A172 (cell line): ENCODE data around the gene SLC44A1. TPM values are rescaled to one million over a fixed set of nuclear protein-coding genes. Genes with fewer than 3 reads are reported as not detected.
A peak's percentile ranks its signal among the peaks of the same experiment; 100 is the strongest.

Experiments used
- DNase-seq: peaks from one replicate; pipeline ENCODE4 v3.0.0-alpha.2; 2015; ENCODE audit warnings: low spot score
- total RNA-seq: library from RNA; depleted of rRNA; stranded (reverse); fragments of >200 nt; shearing (Covaris generic); gene quantifications from 2 replicates; pipeline ENCODE4 v1.2.3, GENCODE V29; 2014; rRNA removed

SLC44A1 gene
- total RNA-seq, 1 experiment from 2014 or later = 44.0 TPM

- no peak for DNase-seq
Observed at GRCh38 chr9:105473221-105473620, 228.8 kb downstream of the SLC44A1 start.

DNA sequence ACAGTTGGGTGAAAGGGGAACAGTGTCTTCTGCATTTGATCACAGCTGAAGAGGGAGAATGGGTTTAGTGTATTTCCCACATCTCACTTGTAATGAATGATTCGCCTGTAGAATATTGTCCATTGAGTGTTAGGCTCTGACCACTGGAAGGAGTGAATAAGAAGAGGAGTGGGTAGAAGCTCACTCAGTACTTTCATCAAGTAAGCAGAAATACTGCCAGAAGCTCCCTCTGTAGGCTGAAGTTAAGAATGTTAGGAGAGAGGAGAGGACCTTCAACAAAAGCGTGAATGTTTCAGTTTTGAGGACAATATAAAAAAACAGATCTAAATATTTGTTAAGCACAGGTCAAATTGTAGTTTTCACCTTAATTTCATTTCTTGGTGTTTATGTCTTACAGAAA, 230.9 kb downstream of the SLC44A1 start:
- DNase-seq = peak; percentile 33

- no peak for DNase-seq
Observed at GRCh38 chr9:105479846-105480245, 235.4 kb downstream of the SLC44A1 start.

DNA sequence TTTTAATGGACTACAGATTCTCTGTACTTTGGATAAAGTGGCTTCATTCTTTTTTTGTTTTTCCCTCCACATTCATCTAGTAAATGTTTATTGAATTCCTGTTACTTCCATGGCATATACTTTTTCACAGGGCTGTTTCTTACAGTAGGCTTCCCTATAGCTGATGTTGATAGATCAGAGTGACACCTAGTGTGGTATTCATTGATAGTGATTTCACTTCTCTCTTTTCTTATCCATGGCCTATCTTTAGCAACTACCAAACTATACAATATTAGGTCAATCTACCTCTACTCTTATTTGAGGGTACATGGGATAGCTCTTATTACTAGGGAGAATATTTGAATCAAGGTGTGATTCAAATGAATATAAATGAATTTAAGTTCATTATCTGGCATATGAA, 239.2 kb downstream of the SLC44A1 start:
- no peak for DNase-seq

GRCh38 chr9:105484226-105484625, 239.8 kb downstream of the SLC44A1 start:
- no peak for DNase-seq

GRCh38 chr9:105485131-105485530, 240.7 kb downstream of the SLC44A1 start:
- DNase-seq = no peak

Other genes with a start within 250 kb of the SLC44A1 start
- 11.7 and 15.9 TPM in 2 replicates for gene FSD1L, start 203.4 kb downstream of the SLC44A1 start, total RNA-seq